Middle frontal gyrus (tissue), 1 donor: ENCODE data around the gene HGS.

Experiments used
- DNase-seq: peaks from one replicate; pipeline ENCODE4 v3.0.0-alpha.2; 2015; ENCODE audit warnings: low spot score; ENCODE audit errors: extremely low spot score

The HGS gene, protein sequence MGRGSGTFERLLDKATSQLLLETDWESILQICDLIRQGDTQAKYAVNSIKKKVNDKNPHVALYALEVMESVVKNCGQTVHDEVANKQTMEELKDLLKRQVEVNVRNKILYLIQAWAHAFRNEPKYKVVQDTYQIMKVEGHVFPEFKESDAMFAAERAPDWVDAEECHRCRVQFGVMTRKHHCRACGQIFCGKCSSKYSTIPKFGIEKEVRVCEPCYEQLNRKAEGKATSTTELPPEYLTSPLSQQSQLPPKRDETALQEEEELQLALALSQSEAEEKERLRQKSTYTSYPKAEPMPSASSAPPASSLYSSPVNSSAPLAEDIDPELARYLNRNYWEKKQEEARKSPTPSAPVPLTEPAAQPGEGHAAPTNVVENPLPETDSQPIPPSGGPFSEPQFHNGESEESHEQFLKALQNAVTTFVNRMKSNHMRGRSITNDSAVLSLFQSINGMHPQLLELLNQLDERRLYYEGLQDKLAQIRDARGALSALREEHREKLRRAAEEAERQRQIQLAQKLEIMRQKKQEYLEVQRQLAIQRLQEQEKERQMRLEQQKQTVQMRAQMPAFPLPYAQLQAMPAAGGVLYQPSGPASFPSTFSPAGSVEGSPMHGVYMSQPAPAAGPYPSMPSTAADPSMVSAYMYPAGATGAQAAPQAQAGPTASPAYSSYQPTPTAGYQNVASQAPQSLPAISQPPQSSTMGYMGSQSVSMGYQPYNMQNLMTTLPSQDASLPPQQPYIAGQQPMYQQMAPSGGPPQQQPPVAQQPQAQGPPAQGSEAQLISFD

DNA sequence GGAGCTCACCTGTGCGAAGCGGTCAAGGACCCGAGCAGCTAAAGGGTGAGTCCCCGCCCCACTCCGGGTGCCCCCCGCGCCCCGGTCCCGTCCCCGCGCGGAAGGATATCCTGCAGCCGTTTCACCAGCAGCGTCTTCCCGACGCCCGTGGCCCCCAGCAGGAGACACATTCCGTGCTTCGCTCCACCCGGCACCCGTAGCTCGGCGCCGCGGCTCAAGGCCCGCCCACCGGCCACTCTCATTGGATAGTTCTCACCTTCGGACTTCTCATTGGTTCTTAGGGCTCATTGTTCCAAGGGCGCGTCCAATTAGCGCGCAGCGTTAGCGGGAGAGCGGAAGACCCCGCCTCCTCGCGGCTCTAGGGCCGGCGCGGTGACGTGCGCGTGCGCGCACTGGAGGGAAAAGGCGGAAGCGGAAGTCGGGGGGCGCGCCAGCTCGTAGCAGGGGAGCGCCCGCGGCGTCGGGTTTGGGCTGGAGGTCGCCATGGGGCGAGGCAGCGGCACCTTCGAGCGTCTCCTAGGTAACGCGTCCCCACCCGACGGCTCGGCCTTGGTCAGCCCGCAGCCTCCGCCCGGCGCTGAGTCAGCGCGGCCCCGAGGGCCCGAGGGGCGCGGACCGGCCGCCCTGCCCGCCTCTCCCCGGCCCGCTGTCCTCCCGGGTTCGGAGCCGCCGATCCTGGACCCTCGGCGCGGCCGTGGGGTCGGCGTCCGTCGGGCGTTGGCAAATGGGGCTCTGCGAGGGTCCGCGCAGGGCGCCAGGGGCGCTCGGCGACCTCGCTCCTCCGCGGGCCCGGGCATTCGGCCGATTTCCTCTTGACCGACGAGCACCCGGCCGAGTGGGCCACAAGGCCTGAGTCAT, at the start of gene HGS, which contains the start of gene ARL16:
Gene HGS, plus strand, starts transcription at position 428 of the 858 bp plus-strand sequence. Its CDS starts 56 bp downstream, at position 484.
Gene ARL16, minus strand, starts transcription at position 214 of the 858 bp plus-strand sequence. Its CDS starts 44 bp downstream, at position 170.
- peak; percentile 98 for DNase-seq

DNA sequence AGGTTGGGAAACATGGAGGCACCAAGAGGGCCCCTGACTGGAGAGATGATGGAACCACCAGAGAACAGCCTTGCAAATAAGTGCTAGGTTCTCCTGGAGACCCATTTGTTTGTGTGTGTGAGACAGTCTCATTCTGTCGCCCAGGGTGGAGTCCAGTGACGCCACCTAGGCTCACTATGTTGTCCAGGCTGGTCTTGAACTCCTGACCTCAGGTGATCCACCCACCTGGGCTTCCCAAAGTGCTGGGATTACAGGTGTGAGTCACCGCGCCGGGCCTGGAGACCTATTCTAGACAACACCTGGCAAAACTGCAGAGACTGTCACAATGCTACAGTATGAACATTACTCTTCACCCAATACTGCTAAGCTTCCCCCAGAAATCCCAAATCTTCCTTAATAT, 48.4 kb upstream of the HGS start:
- no peak for DNase-seq

GRCh38 chr17:81635973-81636504, 47.8 kb upstream of the HGS start:
- DNase-seq, result no peak

- peak; percentile 53 for DNase-seq
These were observed 47.1 kb upstream of the HGS start, which contains the start of the genes NPLOC4 and TSPAN10 for GRCh38 chr17:81636505-81637288. TSS of gene NPLOC4 (minus strand) at chr17:81637112. CDS start at chr17:81636930, 182 bp downstream. TSS of gene TSPAN10 (plus strand) at chr17:81637196. CDS start at chr17:81642413, 5,217 bp downstream.

DNA sequence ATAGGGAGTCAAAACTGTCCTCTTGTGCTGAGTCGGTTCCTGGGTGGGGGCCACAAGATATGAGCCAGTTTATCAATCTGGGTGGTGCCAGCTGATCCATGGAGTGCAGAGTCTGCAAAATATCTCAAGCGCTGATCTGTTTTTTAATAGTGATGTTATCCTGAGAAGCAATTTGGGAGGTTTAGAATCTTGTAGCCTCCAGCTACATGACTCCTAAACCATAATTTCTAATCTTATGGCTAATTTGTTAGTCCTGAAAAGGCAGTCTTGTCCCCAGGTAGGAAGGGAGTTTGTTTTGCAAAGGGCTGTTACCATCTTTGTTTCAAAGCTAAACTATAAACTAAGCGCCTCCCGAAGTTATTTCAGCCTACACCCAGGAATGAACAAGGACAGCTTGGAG, 45.1 kb upstream of the HGS start:
- DNase-seq, result no peak

DNA sequence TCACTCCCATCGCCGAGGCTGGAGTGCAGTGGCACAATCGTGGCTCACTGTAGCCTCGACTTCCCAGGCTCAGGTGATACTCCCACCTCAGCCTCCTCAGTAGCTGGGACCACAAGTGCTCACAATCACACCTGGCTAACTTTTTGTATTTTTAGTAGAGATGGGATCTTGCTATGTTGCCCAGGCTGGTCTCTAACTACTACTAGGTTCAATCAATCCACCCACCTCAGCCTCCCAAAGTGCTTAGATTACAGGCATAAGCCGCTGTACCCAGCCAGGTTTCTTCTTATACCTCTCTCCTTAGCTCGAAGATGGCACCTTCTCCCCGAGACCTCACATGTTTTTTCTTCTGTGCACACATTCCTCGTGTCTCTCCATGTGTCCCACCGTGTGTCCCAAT, 43.8 kb upstream of the HGS start:
- DNase-seq, result no peak

DNA sequence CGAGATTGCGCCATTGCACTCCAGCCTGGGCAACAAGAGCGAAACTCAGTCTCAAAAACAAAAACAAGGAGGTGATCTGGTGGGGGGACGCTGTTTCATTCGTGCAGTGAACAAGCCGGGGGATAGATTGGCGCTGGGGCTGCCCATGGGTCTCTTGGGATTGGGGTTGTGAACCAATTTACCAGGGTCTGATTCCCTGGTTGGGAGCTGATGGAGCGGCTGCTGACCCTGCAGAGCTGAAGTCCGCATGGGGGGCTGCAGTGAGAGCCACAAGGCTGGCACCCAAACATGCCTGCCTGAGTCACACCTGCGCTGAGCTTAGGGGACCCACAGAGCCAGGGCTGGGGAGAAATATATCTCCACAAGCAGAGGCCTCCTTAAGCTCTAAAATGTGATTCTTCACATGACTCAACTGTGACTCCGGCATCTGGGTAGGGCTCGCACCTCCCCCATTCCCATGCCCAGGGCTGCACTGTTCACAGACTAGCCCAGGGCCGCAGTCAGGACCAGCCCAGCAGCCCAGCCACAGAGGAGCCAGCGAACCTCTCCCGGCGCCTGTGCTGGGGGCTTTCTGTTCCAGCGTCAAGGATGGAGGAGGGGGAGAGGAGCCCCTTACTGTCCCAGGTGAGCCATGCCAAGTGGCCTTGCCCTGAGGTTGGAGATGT, 41.9 kb upstream of the HGS start:
- no peak for DNase-seq

DNA sequence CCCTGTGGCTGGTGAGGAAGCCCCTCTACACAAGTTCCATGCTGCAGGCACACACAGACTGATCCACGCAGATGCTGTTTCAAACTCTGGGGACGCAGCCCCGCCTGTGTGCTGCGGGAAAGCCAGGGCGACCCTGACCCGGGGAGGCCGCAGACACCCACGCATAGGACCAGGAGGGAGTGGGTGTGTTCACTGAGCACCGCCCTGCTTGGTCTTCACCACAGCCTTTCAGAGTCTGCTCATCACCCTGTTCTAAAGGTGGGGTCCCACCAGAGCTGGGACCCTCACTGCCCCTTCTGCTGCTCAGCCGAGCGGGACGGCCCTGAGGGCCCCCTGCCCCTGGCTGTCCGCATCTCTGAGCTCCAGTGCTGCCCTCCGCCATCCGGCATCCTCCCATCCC, 39.3 kb upstream of the HGS start:
- DNase-seq, result no peak

GRCh38 chr17:81644976-81645952, 38.5 kb upstream of the HGS start:
- no peak for DNase-seq

DNA sequence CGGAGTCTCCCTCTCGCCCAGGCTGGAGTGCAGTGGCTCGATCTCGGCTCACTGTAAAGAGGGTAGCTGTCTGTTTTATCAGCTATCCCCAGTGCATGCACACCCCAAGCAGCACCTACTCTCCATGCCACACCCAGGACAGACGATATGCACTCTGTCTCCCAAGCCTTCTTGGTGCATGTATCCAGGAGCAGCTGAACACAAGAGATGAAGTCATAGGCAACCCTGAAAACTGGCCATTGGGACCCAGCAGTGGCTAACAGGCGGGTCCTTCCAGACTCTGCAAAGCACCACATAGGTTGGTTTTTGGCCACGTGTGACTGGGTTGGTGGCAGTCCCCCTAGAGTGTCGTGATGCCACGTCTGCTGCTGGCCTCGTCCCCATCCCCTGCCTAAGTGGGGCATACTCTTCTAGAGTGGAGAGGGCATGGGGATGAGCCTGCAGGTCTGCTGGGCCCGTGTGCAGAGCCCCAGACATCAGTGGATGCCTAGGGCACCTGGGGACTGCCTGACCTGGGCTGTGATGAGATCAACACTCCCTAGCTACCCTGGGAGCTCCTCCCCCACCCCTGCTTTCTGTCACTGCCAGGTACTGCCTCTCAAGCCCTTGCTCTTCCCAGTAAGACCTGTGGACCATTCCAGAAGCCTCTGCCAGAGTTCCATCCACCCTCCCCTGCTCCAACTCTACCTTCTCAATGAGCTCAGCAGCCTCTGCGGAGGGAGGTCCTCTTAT, 36.8 kb upstream of the HGS start:
- no peak for DNase-seq

GRCh38 chr17:81647640-81648012, 36.2 kb upstream of the HGS start:
- DNase-seq, result no peak

DNA sequence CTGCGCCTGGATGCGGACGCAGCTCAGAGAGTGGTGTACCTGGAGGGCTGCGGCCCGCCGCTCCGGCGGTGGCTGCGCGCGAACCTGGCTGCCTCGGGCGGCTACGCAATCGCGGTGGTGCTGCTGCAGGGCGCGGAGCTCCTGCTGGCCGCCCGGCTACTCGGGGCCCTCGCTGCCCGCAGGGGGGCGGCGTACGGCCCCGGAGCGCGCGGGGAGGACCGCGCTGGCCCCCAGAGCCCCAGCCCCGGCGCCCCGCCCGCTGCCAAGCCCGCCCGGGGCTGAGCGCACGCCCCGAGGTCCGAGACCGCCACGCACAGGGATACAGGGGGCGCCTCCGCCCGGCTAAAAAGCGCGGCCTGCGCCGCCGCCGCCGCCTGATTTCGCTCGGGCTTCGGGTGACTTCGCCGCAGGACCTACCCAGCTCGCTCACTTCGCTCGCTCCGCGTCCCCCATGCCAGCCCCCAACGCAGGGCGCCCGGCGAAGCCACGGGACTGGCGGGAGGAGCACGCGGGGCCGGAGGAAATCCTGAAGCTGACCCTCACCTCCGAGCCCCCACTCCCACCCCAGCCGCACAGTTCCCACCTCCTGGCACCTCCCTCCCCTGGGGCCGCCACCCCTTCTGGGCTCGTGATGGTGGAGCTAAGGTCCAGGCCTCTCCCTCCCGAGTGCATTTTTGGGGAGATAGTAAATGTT, 35.7 kb upstream of the HGS start:
- no peak for DNase-seq

- DNase-seq, result no peak
These were observed 35.1 kb upstream of the HGS start for GRCh38 chr17:81648707-81649085.

GRCh38 chr17:81650951-81651350, 32.9 kb upstream of the HGS start:
- DNase-seq, result no peak

- DNase-seq, result no peak
These were observed 32.1 kb upstream of the HGS start for GRCh38 chr17:81651692-81652091.

DNA sequence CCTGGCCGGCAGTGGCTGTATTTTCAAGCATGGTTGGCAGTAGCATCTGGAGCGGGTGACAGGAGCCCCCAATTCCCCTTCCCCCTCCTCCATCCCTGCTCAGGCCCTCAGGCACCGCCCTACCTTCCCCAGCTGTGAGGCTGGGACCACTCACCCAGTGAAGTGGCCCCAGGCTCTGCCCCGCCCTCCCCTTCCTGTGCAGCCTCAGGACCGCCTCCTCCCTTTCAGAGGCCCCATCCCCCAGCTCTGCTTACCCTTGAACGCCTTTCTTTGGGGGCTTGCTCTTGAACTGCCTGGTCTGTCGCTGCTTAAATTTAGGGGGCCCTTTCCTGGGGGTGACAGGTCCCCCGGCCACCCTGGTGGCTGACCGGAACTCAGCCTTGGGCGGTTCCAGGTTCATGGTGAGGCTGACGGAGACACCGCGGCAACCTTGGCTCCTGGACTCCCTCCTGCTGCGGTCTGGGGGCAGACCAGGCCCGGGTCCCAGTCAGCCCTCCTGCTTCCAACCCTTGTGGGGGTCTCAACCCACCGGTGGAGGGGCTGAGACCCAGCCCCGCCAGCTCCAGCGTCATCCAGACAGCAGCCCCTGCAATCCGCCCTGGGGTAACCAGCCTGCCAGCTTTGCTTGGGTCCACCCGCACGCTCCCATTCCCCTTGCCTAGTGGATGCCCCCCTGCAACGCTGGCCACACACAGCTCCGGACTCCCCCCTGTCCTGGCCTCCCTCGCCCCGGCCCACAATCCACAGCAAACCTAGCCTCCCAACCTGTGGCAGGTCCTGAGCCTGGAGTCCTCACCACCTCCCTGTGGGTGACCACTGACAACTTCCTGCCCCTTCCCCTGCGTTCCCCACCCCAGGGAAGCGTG, 30.7 kb upstream of the HGS start:
- DNase-seq, result no peak
